IMR-90 (cell line): ENCODE results near the gene MOB2. TPM values are rescaled to one million over a fixed set of nuclear protein-coding genes. Genes with fewer than 3 reads are reported as not detected.

ENCODE experiments used
- ATAC-seq: fragments of 200-7000 bp; cut with Tn5 transposase; 2 replicates; pipeline ENCODE4 v1.9.1; 2020; ENCODE audit warnings: low read depth, mild to moderate bottlenecking, moderate library complexity
- BruUV-seq: library from RNA; stranded (reverse); fragments of 400-500 nt; replicated peaks from 2 replicates; lab custom pipeline; 2021; lab: Mats Ljungman, UMichigan
- CTCF ChIA-PET: fragments of 300-600 bp; formaldehyde crosslinking; extraction: SDS; loops from one replicate; lab custom pipeline; 2021; ENCODE audit warnings: antibody characterized with exemption; lab: Yijun Ruan, JAX
- POLR2A ChIA-PET: fragments of 300-600 bp; sonication (Branson Sonifier 250); formaldehyde crosslinking; loops from one replicate; lab custom pipeline; 2022; ENCODE audit warnings: antibody characterized with exemption; ENCODE audit not compliant: unreplicated experiment; lab: Charles Lee
- DNase-seq: peaks from one replicate; pipeline ENCODE4 v3.0.0; 2013
- H2AFZ ChIP-seq: replicated peaks from 2 replicates; pipeline ENCODE3; 2013; ENCODE audit warnings: low read length, mild to moderate bottlenecking; ENCODE audit not compliant: poor library complexity
- H2AK5ac ChIP-seq: 2 replicates; pipeline ENCODE4 v1.6.1; 2013; ENCODE audit warnings: low read depth, low read length, inconsistent platforms
- H2AK9ac ChIP-seq: replicated peaks from 2 replicates; pipeline ENCODE3; 2013; ENCODE audit warnings: mild to moderate bottlenecking, low read depth, low read length, moderate library complexity; ENCODE audit not compliant: poor library complexity
- H2BK120ac ChIP-seq: 2 replicates; pipeline ENCODE4 v1.6.1; 2013; ENCODE audit warnings: low read depth, low read length, inconsistent platforms
- H2BK15ac ChIP-seq: 3 replicates; pipeline ENCODE4 v1.6.1; 2013; ENCODE audit warnings: low read depth, low read length, inconsistent platforms
- H2BK20ac ChIP-seq: 2 replicates; pipeline ENCODE4 v1.6.1; 2013; ENCODE audit warnings: low read depth, mild to moderate bottlenecking, inconsistent platforms, low read length, moderate library complexity
- H2BK5ac ChIP-seq: 2 replicates; pipeline ENCODE4 v1.6.1; 2013; ENCODE audit warnings: mild to moderate bottlenecking, low read depth, low read length, inconsistent platforms; ENCODE audit not compliant: poor library complexity, severe bottlenecking
- H3K14ac ChIP-seq: replicated peaks from 2 replicates; pipeline ENCODE4 v1.6.1; 2013; ENCODE audit warnings: low read depth, low read length, inconsistent platforms
- H3K18ac ChIP-seq: 2 replicates; pipeline ENCODE4 v1.6.1; 2013; ENCODE audit warnings: low read depth, low read length, control low read depth
- H3K23ac ChIP-seq: 2 replicates; pipeline ENCODE4 v1.6.1; 2013; ENCODE audit warnings: low read depth, low read length, inconsistent platforms
- H3K27ac ChIP-seq: 2 replicates; pipeline ENCODE4 v1.5.1; 2013; ENCODE audit warnings: mild to moderate bottlenecking, control low read depth, low read length; ENCODE audit not compliant: insufficient read depth
- H3K27me3 ChIP-seq: 2 replicates; pipeline ENCODE4 v1.6.1; 2013; ENCODE audit warnings: low read length; ENCODE audit not compliant: control insufficient read depth, insufficient read depth
- H3K36me3 ChIP-seq: 2 replicates; pipeline ENCODE4 v1.6.1; 2013; ENCODE audit warnings: low read length, mixed read lengths; ENCODE audit not compliant: control insufficient read depth, insufficient read depth
- H3K4ac ChIP-seq: 2 replicates; pipeline ENCODE4 v1.6.1; 2013; ENCODE audit warnings: low read depth, low read length, inconsistent platforms
- H3K4me1 ChIP-seq: 2 replicates; pipeline ENCODE4 v1.6.1; 2013; ENCODE audit warnings: low read length, mixed read lengths; ENCODE audit not compliant: control insufficient read depth, insufficient read depth
- H3K4me2 ChIP-seq: 2 replicates; pipeline ENCODE4 v1.6.1; 2013; ENCODE audit warnings: low read depth, mild to moderate bottlenecking, control low read depth, low read length, moderate library complexity
- H3K4me3 ChIP-seq: 2 replicates; pipeline ENCODE4 v1.5.1; 2013; ENCODE audit warnings: low read depth, mild to moderate bottlenecking, control low read depth, low read length, moderate library complexity; ENCODE audit not compliant: insufficient read depth
- H3K56ac ChIP-seq: 2 replicates; pipeline ENCODE4 v1.6.1; 2013; ENCODE audit warnings: low read length, inconsistent platforms; ENCODE audit not compliant: insufficient read depth; ENCODE audit errors: extremely low read depth
- H3K79me1 ChIP-seq, 2 experiments: 2 replicates each; pipeline ENCODE4 v1.6.1; 2013; ENCODE audit warnings: low read length in 2 of 2, inconsistent platforms in 1 of 2, low read depth in 1 of 2
- H3K9ac ChIP-seq: 2 replicates; pipeline ENCODE4 v1.6.1; 2013; ENCODE audit warnings: low read depth, low read length, control low read depth
- H3K9me1 ChIP-seq: 2 replicates; pipeline ENCODE4 v1.6.1; 2013; ENCODE audit warnings: low read length, inconsistent platforms; ENCODE audit not compliant: insufficient read depth
- H3K9me3 ChIP-seq: 2 replicates; pipeline ENCODE4 v1.6.1; 2013; ENCODE audit warnings: low read length; ENCODE audit not compliant: control insufficient read depth, insufficient read depth
- H4K20me1 ChIP-seq: 2 replicates; pipeline ENCODE4 v1.6.1; 2013; ENCODE audit warnings: low read length, inconsistent platforms; ENCODE audit not compliant: insufficient read depth
- H4K5ac ChIP-seq: 2 replicates; pipeline ENCODE4 v1.6.1; 2013; ENCODE audit warnings: mild to moderate bottlenecking, low read depth, low read length, control low read depth
- H4K8ac ChIP-seq, 2 experiments: 2 replicates each; pipeline ENCODE4 v1.6.1; 2013; ENCODE audit warnings: low read depth in 2 of 2, low read length in 2 of 2, control low read depth in 1 of 2, inconsistent platforms in 1 of 2
- H4K91ac ChIP-seq: 2 replicates; pipeline ENCODE4 v1.6.1; 2013; ENCODE audit warnings: low read depth, low read length, inconsistent platforms; ENCODE audit not compliant: insufficient read depth
- CHD1 ChIP-seq: IDR thresholded peaks from 2 replicates; pipeline ENCODE4 v1.6.1; 2012; ENCODE audit warnings: low read depth, low read length, improper control_type of control experiment
- CTCF ChIP-seq: conservative IDR thresholded peaks from 2 replicates; pipeline ENCODE4 v1.5.1; 2012; ENCODE audit warnings: mild to moderate bottlenecking, low read depth, low read length, improper control_type of control experiment
- ELK1 ChIP-seq: fragments of 150-350 bp; IDR thresholded peaks from 2 replicates; pipeline ENCODE4 v1.6.1; 2016; ENCODE audit warnings: low read depth, mild to moderate bottlenecking, low read length, moderate library complexity, borderline replicate concordance
- FOS ChIP-seq: fragments of 150-350 bp; IDR thresholded peaks from 2 replicates; pipeline ENCODE4 v1.6.1; 2016; ENCODE audit warnings: low read depth, low read length
- MAFK ChIP-seq: IDR thresholded peaks from 2 replicates; pipeline ENCODE4 v1.6.1; 2012; ENCODE audit warnings: low read depth, low read length, improper control_type of control experiment
- MAZ ChIP-seq: IDR thresholded peaks from 2 replicates; pipeline ENCODE4 v1.6.1; 2012; ENCODE audit warnings: low read depth, mild to moderate bottlenecking, low read length, improper control_type of control experiment, moderate library complexity, borderline replicate concordance
- MXI1 ChIP-seq: IDR thresholded peaks from 2 replicates; pipeline ENCODE4 v1.6.1; 2012; ENCODE audit warnings: low read depth, mild to moderate bottlenecking, low read length, moderate library complexity, borderline replicate concordance
- NFE2L2 ChIP-seq: fragments of 150-350 bp; IDR thresholded peaks from 2 replicates; pipeline ENCODE4 v1.6.1; 2016; ENCODE audit warnings: low read depth, mild to moderate bottlenecking, low read length
- POLR2A ChIP-seq: IDR thresholded peaks from 2 replicates; pipeline ENCODE4 v1.6.1; 2012; ENCODE audit warnings: mild to moderate bottlenecking, low read depth, low read length
- RAD21 ChIP-seq: IDR thresholded peaks from 2 replicates; pipeline ENCODE4 v1.6.1; 2012; ENCODE audit warnings: low read length, improper control_type of control experiment
- RFX5 ChIP-seq: IDR thresholded peaks from 2 replicates; pipeline ENCODE4 v1.8.0; 2012; ENCODE audit warnings: low read depth, mild to moderate bottlenecking, low read length, moderate library complexity
- SMC3 ChIP-seq: fragments of 150-350 bp; IDR thresholded peaks from 2 replicates; pipeline ENCODE4 v1.6.1; 2016; ENCODE audit warnings: low read depth, mild to moderate bottlenecking, antibody characterized with exemption, low read length, moderate library complexity
- WGBS, 2 experiments: methylation state at CpG; one replicate each; pipeline versions ENCODE4 v1.1.5 to v1.1.7; 2013; ENCODE audit warnings: missing lambda C conversion rate in 2 of 2; ENCODE audit not compliant: insufficient read length in 1 of 2; ENCODE audit errors: extremely low coverage in 2 of 2; 5-methylcytosine and 5-hydroxymethylcytosine counted together
- dilution Hi-C: fragments of 300-500 bp; cut with HindIII; formaldehyde crosslinking; loops from one replicate; pipeline ENCODE4 v1.14.3; 2018; ENCODE audit warnings: low sequenced_read_pairs; ENCODE audit not compliant: unreplicated experiment
- in situ Hi-C: fragments of 300-500 bp; cut with MboI; formaldehyde crosslinking; loops from 3 replicates; pipeline ENCODE4 v1.14.3; 2019; ENCODE audit warnings: low sequenced_read_pairs, inconsistent platforms, mixed read lengths
- intact Hi-C: fragments of 100-400 bp; cut with micrococcal nuclease; formaldehyde crosslinking; loops from 2 replicates; pipeline ENCODE4 v1.10.0; 2022
- polyA plus RNA-seq, 3 experiments: library from polyadenylated mRNA; depleted of rRNA; stranded (reverse); fragments of >200 nt; gene quantifications; 2 replicates each; pipeline ENCODE4 v1.2.3, GENCODE V29; 2012; ENCODE audit warnings: low replicate concordance in 1 of 3
- total RNA-seq: library from RNA; depleted of rRNA; stranded (reverse); fragments of >200 nt; gene quantifications from 2 replicates; pipeline ENCODE4 v1.2.3, GENCODE V29; 2012

Gene MOB2
- total and polyA plus RNA-seq, 2 of the 4 experiments (the other 2 are of a cell fraction), result 23.7 to 36.2 TPM

GRCh38 chr11:1452744-1453143, 33.8 kb downstream of the MOB2 start:
- Histone ChIP-seq H3K4ac (no peak overlapping the region), H3K14ac (no peak overlapping the region), H3K23ac (no peak overlapping the region), H2BK120ac (no peak overlapping the region), H3K27ac (no peak overlapping the region), H3K4me3 (no peak overlapping the region), H2BK15ac (no peak overlapping the region), H2AK5ac (no peak overlapping the region), H2BK5ac (no peak overlapping the region), H3K9ac (no peak overlapping the region), H4K20me1 (no peaks in the 10 kb centered on the region; the same call in none of the 2 replicates), H2BK20ac (no peak overlapping the region), H4K5ac (no peak overlapping the region), H3K56ac (no peak overlapping the region), H3K36me3 (no peaks in the 10 kb centered on the region), H4K91ac (no peak overlapping the region), H3K9me1 (no peaks in the 10 kb centered on the region), H3K79me1 (no peaks in the 10 kb centered on the region), H3K9me3 (no peaks in the 10 kb centered on the region), H3K4me2 (no peak overlapping the region), H2AK9ac (no peak overlapping the region), H2AFZ (no peak overlapping the region), H3K18ac (no peak overlapping the region), H4K8ac (no peak overlapping the region), H3K27me3 (peaks cover 2% of the 10 kb centered on the region; the same call in 1 of the 2 replicates), H3K4me1 (no peaks in the 10 kb centered on the region)
- CTCF ChIA-PET, result no interaction called here
- ATAC-seq (no peak), DNase-seq (no peak)
- POLR2A ChIA-PET, result no interaction called here
- no TSS peak for BruUV-seq
- intact Hi-C loops (no loop called here), dilution Hi-C loops (no loop called here), in situ Hi-C loops (no loop called here)
- no peak for TF ChIP-seq MXI1
- no peak for TF ChIP-seq ELK1
- no peak for TF ChIP-seq SMC3
- TF ChIP-seq MAZ, result no peak
- TF ChIP-seq CTCF, result no peak
- TF ChIP-seq CHD1, result no peak
- TF ChIP-seq NFE2L2, result no peak
- no peak for TF ChIP-seq RFX5
- TF ChIP-seq MAFK, result no peak
- no peak for TF ChIP-seq POLR2A
- no peak for TF ChIP-seq FOS
- TF ChIP-seq RAD21, result no peak
- 53% methylated on average over 9 of the region's 13 CpGs; no CpG with 5 or more reads in 1 of the 2 experiments for WGBS, 2 experiments
